ENCODE data around the gene MRPL37. TPM values are rescaled to one million over a fixed set of nuclear protein-coding genes. Genes with fewer than 3 reads are reported as not detected.

The MRPL37 gene
- total RNA-seq, 2 donors from 2014 or later: 84.5 to 95.8 TPM

DNA sequence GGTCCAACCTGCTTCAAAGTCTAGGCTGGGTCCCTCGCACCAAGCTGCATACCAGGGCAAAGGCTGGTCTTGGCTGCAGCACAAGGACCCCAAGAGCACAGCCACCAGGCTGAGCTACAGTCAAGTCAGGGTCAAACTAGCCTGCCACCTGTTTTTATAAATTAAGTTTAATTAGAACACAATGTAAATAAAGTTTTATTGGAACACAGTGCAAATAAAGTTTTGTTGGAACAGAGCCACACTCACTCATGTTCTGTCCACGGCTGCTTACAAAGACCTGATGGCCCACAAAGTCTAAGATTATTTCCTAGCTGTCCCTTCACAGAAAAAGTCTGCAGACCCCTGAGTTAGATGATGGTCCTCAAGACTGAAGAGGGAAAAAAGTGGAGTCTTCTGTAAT lies 66.2 kb downstream of the MRPL37 start:
- Histone ChIP-seq H3K9ac (ENCODE audit: extremely low read depth, low read length, poor library complexity, severe bottlenecking) (no peak overlapping the region), H3K36me3 (ENCODE audit: control insufficient read depth, insufficient read depth, low read length) (peaks cover 86% of the 10 kb centered on the region), H3K9me3 (ENCODE audit: control insufficient read depth, low read length) (no peaks in the 10 kb centered on the region), H3K27ac (ENCODE audit: low read depth, low read length) (no peak overlapping the region), H3K4me1 (ENCODE audit: control insufficient read depth, insufficient read depth, low read length) (no peaks in the 10 kb centered on the region), H3K27me3 (ENCODE audit: control insufficient read depth, insufficient read depth, low read length, poor library complexity, severe bottlenecking) (no peaks in the 10 kb centered on the region), H3K4me3 (ENCODE audit: low read length) (no peak overlapping the region)
- H3K4me3 Mint-ChIP-seq: no peak overlapping the region
- peaks cover 6% of the 10 kb centered on the region for H3K4me1 Mint-ChIP-seq
- H3K9me3 Mint-ChIP-seq: no peaks in the 10 kb centered on the region
- WGBS, 2 experiments (ENCODE audit: insufficient coverage in 1 of 2, insufficient read length in 1 of 2): 97% methylated on average over 2 of the region's 2 CpGs; no CpG with 5 or more reads in 1 of the 2 experiments
- no peak overlapping the region for H3K27ac Mint-ChIP-seq
- TF ChIP-seq, protein P1, sequence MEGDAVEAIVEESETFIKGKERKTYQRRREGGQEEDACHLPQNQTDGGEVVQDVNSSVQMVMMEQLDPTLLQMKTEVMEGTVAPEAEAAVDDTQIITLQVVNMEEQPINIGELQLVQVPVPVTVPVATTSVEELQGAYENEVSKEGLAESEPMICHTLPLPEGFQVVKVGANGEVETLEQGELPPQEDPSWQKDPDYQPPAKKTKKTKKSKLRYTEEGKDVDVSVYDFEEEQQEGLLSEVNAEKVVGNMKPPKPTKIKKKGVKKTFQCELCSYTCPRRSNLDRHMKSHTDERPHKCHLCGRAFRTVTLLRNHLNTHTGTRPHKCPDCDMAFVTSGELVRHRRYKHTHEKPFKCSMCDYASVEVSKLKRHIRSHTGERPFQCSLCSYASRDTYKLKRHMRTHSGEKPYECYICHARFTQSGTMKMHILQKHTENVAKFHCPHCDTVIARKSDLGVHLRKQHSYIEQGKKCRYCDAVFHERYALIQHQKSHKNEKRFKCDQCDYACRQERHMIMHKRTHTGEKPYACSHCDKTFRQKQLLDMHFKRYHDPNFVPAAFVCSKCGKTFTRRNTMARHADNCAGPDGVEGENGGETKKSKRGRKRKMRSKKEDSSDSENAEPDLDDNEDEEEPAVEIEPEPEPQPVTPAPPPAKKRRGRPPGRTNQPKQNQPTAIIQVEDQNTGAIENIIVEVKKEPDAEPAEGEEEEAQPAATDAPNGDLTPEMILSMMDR (conservative IDR thresholded peaks at IDR 0.05): no peak
- no peak for DNase-seq
- no peaks in the 10 kb centered on the region for H3K27me3 Mint-ChIP-seq (ENCODE audit: insufficient read depth)
- peaks cover 60% of the 10 kb centered on the region for H3K36me3 Mint-ChIP-seq (ENCODE audit: low read depth)

DNA sequence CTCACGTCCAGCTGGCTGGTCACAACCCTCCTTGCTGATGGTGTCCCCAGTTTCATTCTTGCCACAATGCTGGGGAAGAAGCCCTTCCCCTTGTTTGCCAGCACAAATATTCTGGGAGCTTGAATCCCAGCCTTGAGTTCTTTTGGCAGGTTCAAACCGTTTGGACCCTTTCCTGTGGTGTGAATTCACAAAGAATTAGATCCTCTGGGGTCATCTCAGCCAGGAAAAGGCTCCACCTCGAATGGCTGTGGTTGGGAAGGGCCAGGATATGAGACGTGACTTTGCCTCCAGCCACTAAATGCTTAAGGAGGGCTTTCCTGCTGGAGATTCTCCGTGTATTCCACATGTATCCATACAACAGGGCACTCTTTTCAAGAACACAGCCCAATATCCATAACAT lies 66.9 kb downstream of the MRPL37 start:
- Histone ChIP-seq H3K4me3 (ENCODE audit: low read length) (no peak overlapping the region), H3K9ac (ENCODE audit: extremely low read depth, low read length, poor library complexity, severe bottlenecking) (no peak overlapping the region), H3K27ac (ENCODE audit: low read depth, low read length) (no peak overlapping the region), H3K27me3 (ENCODE audit: control insufficient read depth, insufficient read depth, low read length, poor library complexity, severe bottlenecking) (no peaks in the 10 kb centered on the region), H3K9me3 (ENCODE audit: control insufficient read depth, low read length) (no peaks in the 10 kb centered on the region), H3K36me3 (ENCODE audit: control insufficient read depth, insufficient read depth, low read length) (peaks cover 86% of the 10 kb centered on the region), H3K4me1 (ENCODE audit: control insufficient read depth, insufficient read depth, low read length) (no peaks in the 10 kb centered on the region)
- TF ChIP-seq, protein P1 (conservative IDR thresholded peaks at IDR 0.05): no peak
- peaks cover 60% of the 10 kb centered on the region for H3K36me3 Mint-ChIP-seq (ENCODE audit: low read depth)
- H3K4me3 Mint-ChIP-seq: no peak overlapping the region
- no peak overlapping the region for H3K27ac Mint-ChIP-seq
- DNase-seq: no peak
- no peaks in the 10 kb centered on the region for H3K9me3 Mint-ChIP-seq
- H3K4me1 Mint-ChIP-seq: peaks cover 6% of the 10 kb centered on the region
- 93 to 96% methylated on average over 4 to 5 of the region's 5 CpGs for WGBS, 2 experiments (ENCODE audit: insufficient coverage in 1 of 2, insufficient read length in 1 of 2)
- H3K27me3 Mint-ChIP-seq (ENCODE audit: insufficient read depth): no peaks in the 10 kb centered on the region

Other genes starting within 250 kb of the MRPL37 start
- not detected for gene LDLRAD1, start 182.0 kb upstream of the MRPL37 start, total RNA-seq
- gene TMEM59, start 147.0 kb upstream of the MRPL37 start, total RNA-seq: 100 to 1,000 TPM in 1 of 2 donors, 10 to 100 TPM in 1; 99.6 to 112 TPM
- gene TCEANC2, start 146.6 kb upstream of the MRPL37 start, total RNA-seq: 1 to 10 TPM; 5.9 to 6.6 TPM
- not detected for gene CDCP2, start 47.2 kb upstream of the MRPL37 start, total RNA-seq
- 10 to 100 TPM in 1 of 2 donors, 1 to 10 TPM in 1; 8.2 to 11.0 TPM for gene CYB5RL, start 137 bp upstream of the MRPL37 start, total RNA-seq
- 100 to 1,000 TPM; 342 TPM for gene SSBP3, start 206.2 kb downstream of the MRPL37 start, total RNA-seq